Hepatocyte (in vitro differentiated cells): ENCODE data around the gene RALGAPB. TPM values are rescaled to one million over a fixed set of nuclear protein-coding genes. Genes with fewer than 3 reads are reported as not detected.

ENCODE experiments used
- DNase-seq: peaks from one replicate; pipeline ENCODE4 v3.0.0-alpha.2; 2016; ENCODE audit warnings: low spot score
- H2AFZ ChIP-seq: fragments of 200-600 bp; sonication (generic); 2 replicates; pipeline ENCODE4 v1.6.0; 2016; ENCODE audit warnings: antibody characterized with exemption, mild to moderate bottlenecking
- H3K27ac ChIP-seq: fragments of 200-600 bp; sonication (generic); 2 replicates; pipeline ENCODE4 v1.5.1; 2016; ENCODE audit warnings: mild to moderate bottlenecking
- H3K27me3 ChIP-seq: fragments of 200-600 bp; sonication (generic); 2 replicates; pipeline ENCODE4 v1.6.1; 2016
- H3K36me3 ChIP-seq: fragments of 200-600 bp; sonication (generic); replicated peaks from 2 replicates; pipeline ENCODE4 v1.5.1; 2016; ENCODE audit warnings: low read depth; ENCODE audit not compliant: insufficient read depth
- H3K4me1 ChIP-seq: fragments of 200-600 bp; sonication (generic); 2 replicates; pipeline ENCODE4 v1.5.1; 2016; ENCODE audit warnings: mild to moderate bottlenecking, moderate library complexity; ENCODE audit not compliant: insufficient read depth
- H3K4me2 ChIP-seq: fragments of 200-600 bp; sonication (generic); 2 replicates; pipeline ENCODE4 v1.6.0; 2016
- H3K4me3 ChIP-seq: fragments of 200-600 bp; sonication (generic); 2 replicates; pipeline ENCODE4 v1.5.1; 2016; ENCODE audit warnings: mild to moderate bottlenecking
- H3K79me2 ChIP-seq: fragments of 200-600 bp; sonication (generic); 2 replicates; pipeline ENCODE4 v1.6.0; 2017; ENCODE audit warnings: mild to moderate bottlenecking
- H3K9me2 ChIP-seq: fragments of 200-600 bp; sonication (generic); replicated peaks from 2 replicates; pipeline ENCODE4 v1.6.0; 2017; ENCODE audit warnings: mild to moderate bottlenecking; ENCODE audit not compliant: insufficient read depth
- H3K9me3 ChIP-seq: fragments of 200-600 bp; sonication (generic); 2 replicates; pipeline ENCODE4 v1.5.1; 2016; ENCODE audit warnings: low read depth, mild to moderate bottlenecking
- H4K20me1 ChIP-seq: fragments of 200-600 bp; sonication (generic); 2 replicates; pipeline ENCODE4 v1.6.0; 2016; ENCODE audit warnings: mild to moderate bottlenecking; ENCODE audit not compliant: insufficient read depth, poor library complexity, severe bottlenecking
- CTCF ChIP-seq: fragments of 200-600 bp; sonication (generic); IDR thresholded peaks from 2 replicates; pipeline ENCODE4 v1.5.1; 2016; ENCODE audit warnings: antibody characterized with exemption, mild to moderate bottlenecking; ENCODE audit not compliant: poor library complexity
- EZH2 ChIP-seq: fragments of 200-600 bp; sonication (generic); IDR thresholded peaks from 2 replicates; pipeline ENCODE4 v1.6.1; 2016; ENCODE audit warnings: antibody characterized with exemption, mild to moderate bottlenecking, borderline replicate concordance
- EZH2phosphoT487 ChIP-seq: fragments of 200-600 bp; sonication (generic); IDR thresholded peaks from one replicate; pipeline ENCODE4 v1.6.1; 2018; ENCODE audit warnings: antibody characterized with exemption, mild to moderate bottlenecking, low read depth, moderate library complexity; ENCODE audit not compliant: unreplicated experiment, severe bottlenecking
- WGBS: methylation state at CpG from one replicate; pipeline ENCODE4 v1.1.6; 2016; ENCODE audit warnings: low lambda C conversion rate; ENCODE audit errors: missing lambda C conversion rate; 5-methylcytosine and 5-hydroxymethylcytosine counted together
- polyA plus RNA-seq: library from polyadenylated mRNA; unstranded; fragments of >200 nt; fragmentation: Nextera tagmentation; extraction: Ambion mirVana; gene quantifications from 2 replicates; pipeline ENCODE4 v1.2.1, GENCODE V29; 2016
- total RNA-seq: library from RNA; depleted of rRNA; stranded (reverse); fragments of >200 nt; gene quantifications from 2 replicates; pipeline ENCODE4 v1.2.3, GENCODE V29; 2014

Gene RALGAPB
- total and polyA plus RNA-seq, 2 experiments from 2014 or later: 7.7 to 31.8 TPM

GRCh38 chr20:38471987-38472512 lies 593 bp upstream of the RALGAPB start:
- TF ChIP-seq CTCF (no peak), EZH2phosphoT487 (no peak), EZH2 (no peak)
- no peaks in the 10 kb centered on the region for H3K36me3 ChIP-seq
- 31% methylated on average over 12 of the region's 12 CpGs for WGBS
- H3K4me2 ChIP-seq: peak overlapping the region; percentile 78
- H2AFZ ChIP-seq: peak overlapping the region; percentile 82
- no peaks in the 10 kb centered on the region for H3K27me3 ChIP-seq
- H3K27ac ChIP-seq: peak overlapping the region; percentile 79
- peaks cover 15% of the 10 kb centered on the region for H3K4me1 ChIP-seq
- H3K9me3 ChIP-seq: no peaks in the 10 kb centered on the region
- peaks cover 40% of the 10 kb centered on the region for H3K79me2 ChIP-seq
- peak overlapping the region; percentile 28 for H3K4me3 ChIP-seq
- no peaks in the 10 kb centered on the region for H3K9me2 ChIP-seq
- peak; percentile 11 for DNase-seq
- peaks cover 17% of the 10 kb centered on the region for H4K20me1 ChIP-seq

- Histone ChIP-seq H4K20me1 (peaks cover 26% of the 10 kb centered on the region), H3K79me2 (peaks cover 54% of the 10 kb centered on the region), H3K27ac (peak overlapping the region; percentile 81), H3K4me3 (peak overlapping the region; percentile 87), H3K36me3 (no peaks in the 10 kb centered on the region), H2AFZ (peak overlapping the region; percentile 57), H3K27me3 (no peaks in the 10 kb centered on the region), H3K9me2 (no peaks in the 10 kb centered on the region), H3K4me1 (peaks cover 15% of the 10 kb centered on the region), H3K4me2 (peak overlapping the region; percentile 94), H3K9me3 (no peaks in the 10 kb centered on the region)
- TF ChIP-seq EZH2phosphoT487 (no peak), EZH2 (no peak), CTCF (no peak)
- WGBS: 17% methylated on average over 10 of the region's 10 CpGs
- peak; percentile 59 for DNase-seq
These were observed 738 bp downstream of the RALGAPB start for GRCh38 chr20:38473367-38473795.

GRCh38 chr20:38477747-38478146 lies 5.1 kb downstream of the RALGAPB start:
- H3K36me3 ChIP-seq: no peaks in the 10 kb centered on the region
- H3K27ac ChIP-seq: no peak overlapping the region
- no peak overlapping the region for H3K4me3 ChIP-seq
- no peaks in the 10 kb centered on the region for H3K9me3 ChIP-seq
- no peaks in the 10 kb centered on the region for H3K9me2 ChIP-seq
- 96% methylated on average over 8 of the region's 8 CpGs for WGBS
- no peak for DNase-seq
- H2AFZ ChIP-seq: no peak overlapping the region
- peaks cover 8% of the 10 kb centered on the region for H3K4me1 ChIP-seq
- H3K4me2 ChIP-seq: no peak overlapping the region
- peaks cover 94% of the 10 kb centered on the region for H3K79me2 ChIP-seq
- H4K20me1 ChIP-seq: peaks cover 40% of the 10 kb centered on the region
- TF ChIP-seq EZH2phosphoT487 (no peak), CTCF (no peak), EZH2 (no peak)
- H3K27me3 ChIP-seq: no peaks in the 10 kb centered on the region

GRCh38 chr20:38479596-38479995 lies 7.0 kb downstream of the RALGAPB start:
- Histone ChIP-seq H3K4me2 (no peak overlapping the region), H3K79me2 (peaks cover 96% of the 10 kb centered on the region), H3K27me3 (no peaks in the 10 kb centered on the region), H3K4me3 (no peak overlapping the region), H3K27ac (no peak overlapping the region), H3K4me1 (no peaks in the 10 kb centered on the region), H3K9me2 (no peaks in the 10 kb centered on the region), H3K36me3 (no peaks in the 10 kb centered on the region), H2AFZ (no peak overlapping the region), H4K20me1 (peaks cover 39% of the 10 kb centered on the region), H3K9me3 (no peaks in the 10 kb centered on the region)
- TF ChIP-seq EZH2 (no peak), EZH2phosphoT487 (no peak), CTCF (no peak)
- DNase-seq: no peak
- WGBS: 100% methylated on average over 2 of the region's 2 CpGs
